A673 (cell line): Measurements from ENCODE around the gene UBL7. TPM values are rescaled to one million over a fixed set of nuclear protein-coding genes. Genes with fewer than 3 reads are reported as not detected.
"Not testable (repeated sequence)": the region's sequence is repeated elsewhere in the genome, so short reads cannot be mapped to it uniquely, and the experiment has no call there.

Experiments
- BruUV-seq: library from RNA; stranded (reverse); fragments of 400-500 nt; replicated peaks from 2 replicates; lab custom pipeline; 2021; lab: Mats Ljungman, UMichigan
- CTCF ChIA-PET: fragments of 300-600 bp; sonication (Branson Sonifier 250); formaldehyde crosslinking; loops from one replicate; lab custom pipeline; 2022; ENCODE audit warnings: antibody characterized with exemption; lab: Charles Lee
- POLR2A ChIA-PET: fragments of 300-600 bp; sonication (Branson Sonifier 250); formaldehyde crosslinking; loops from one replicate; lab custom pipeline; 2022; ENCODE audit warnings: antibody characterized with exemption; ENCODE audit not compliant: low non-redundant PET; lab: Charles Lee
- DNase-seq: peaks from one replicate; pipeline ENCODE4 v3.0.0-alpha.2; 2015; ENCODE audit warnings: low spot score
- H3K27ac ChIP-seq: fragments of 200-600 bp; sonication (generic); 2 replicates; pipeline ENCODE4 v1.5.1; 2016; ENCODE audit warnings: mixed run types, low read depth, mild to moderate bottlenecking, mixed read lengths, antibody characterized with exemption, low read length; ENCODE audit not compliant: poor library complexity, severe bottlenecking
- H3K27me3 ChIP-seq: fragments of 200-600 bp; sonication (generic); replicated peaks from 2 replicates; pipeline ENCODE4 v1.6.1; 2017; ENCODE audit warnings: mixed run types, low read depth, mild to moderate bottlenecking, mixed read lengths, antibody characterized with exemption, low read length; ENCODE audit not compliant: insufficient read depth, poor library complexity
- H3K36me3 ChIP-seq: fragments of 200-600 bp; sonication (generic); 2 replicates; pipeline ENCODE4 v1.6.1; 2016; ENCODE audit warnings: mixed run types, mild to moderate bottlenecking, mixed read lengths, antibody characterized with exemption, low read length; ENCODE audit not compliant: insufficient read depth, poor library complexity, severe bottlenecking
- H3K4me1 ChIP-seq: fragments of 200-600 bp; sonication (generic); 2 replicates; pipeline ENCODE4 v1.6.1; 2017; ENCODE audit warnings: mixed run types, mild to moderate bottlenecking, mixed read lengths, antibody characterized with exemption, low read length; ENCODE audit not compliant: insufficient read depth, poor library complexity, severe bottlenecking
- H3K4me3 ChIP-seq: fragments of 200-600 bp; sonication (generic); 2 replicates; pipeline ENCODE4 v1.5.1; 2016; ENCODE audit warnings: low read depth, mixed run types, mild to moderate bottlenecking, mixed read lengths, low read length; ENCODE audit not compliant: poor library complexity, severe bottlenecking
- H3K9me3 ChIP-seq: fragments of 200-600 bp; sonication (generic); 2 replicates; pipeline ENCODE4 v1.6.1; 2016; ENCODE audit warnings: mixed run types, low read depth, mild to moderate bottlenecking, mixed read lengths, antibody characterized with exemption, low read length; ENCODE audit not compliant: poor library complexity, severe bottlenecking
- EZH2 ChIP-seq: fragments of 200-600 bp; sonication (generic); IDR thresholded peaks from 2 replicates; pipeline ENCODE4 v1.6.1; 2017; ENCODE audit warnings: borderline replicate concordance, low read depth, mild to moderate bottlenecking, mixed read lengths, antibody characterized with exemption, low read length; ENCODE audit not compliant: poor library complexity, severe bottlenecking
- intact Hi-C: fragments of 100-400 bp; cut with micrococcal nuclease; formaldehyde crosslinking; loops from one replicate; pipeline ENCODE4 v1.10.0; 2022; ENCODE audit not compliant: unreplicated experiment
- total RNA-seq: library from RNA; stranded (reverse); gene quantifications from 2 replicates; pipeline ENCODE4 v1.2.3, GENCODE V29; 2021
- TF ChIP-seq, protein P1 (sequence below): fragments of 300-800, 200-600 bp; sonication (generic); conservative IDR thresholded peaks from 2 replicates; pipeline ENCODE4 v1.5.1; 2017; ENCODE audit warnings: low read depth, mild to moderate bottlenecking, antibody characterized with exemption, low read length, moderate library complexity, mixed read lengths

UBL7 gene
- total RNA-seq, 1 experiment from 2014 or later = 72.5 TPM

- Histone ChIP-seq H3K4me1 (no peaks in the 10 kb centered on the region), H3K4me3 (no peak overlapping the region), H3K27ac (no peak overlapping the region), H3K36me3 (no peaks in the 10 kb centered on the region), H3K9me3 (no peaks in the 10 kb centered on the region), H3K27me3 (no peaks in the 10 kb centered on the region)
- CTCF ChIA-PET = interaction anchor here (0.6 to 1.1 kb wide), 3 partner anchors 104 to 125 kb away, joined by 3 to 7 read pairs (median 7); no protein-coding TSS in a partner anchor
- TF ChIP-seq, protein P1, sequence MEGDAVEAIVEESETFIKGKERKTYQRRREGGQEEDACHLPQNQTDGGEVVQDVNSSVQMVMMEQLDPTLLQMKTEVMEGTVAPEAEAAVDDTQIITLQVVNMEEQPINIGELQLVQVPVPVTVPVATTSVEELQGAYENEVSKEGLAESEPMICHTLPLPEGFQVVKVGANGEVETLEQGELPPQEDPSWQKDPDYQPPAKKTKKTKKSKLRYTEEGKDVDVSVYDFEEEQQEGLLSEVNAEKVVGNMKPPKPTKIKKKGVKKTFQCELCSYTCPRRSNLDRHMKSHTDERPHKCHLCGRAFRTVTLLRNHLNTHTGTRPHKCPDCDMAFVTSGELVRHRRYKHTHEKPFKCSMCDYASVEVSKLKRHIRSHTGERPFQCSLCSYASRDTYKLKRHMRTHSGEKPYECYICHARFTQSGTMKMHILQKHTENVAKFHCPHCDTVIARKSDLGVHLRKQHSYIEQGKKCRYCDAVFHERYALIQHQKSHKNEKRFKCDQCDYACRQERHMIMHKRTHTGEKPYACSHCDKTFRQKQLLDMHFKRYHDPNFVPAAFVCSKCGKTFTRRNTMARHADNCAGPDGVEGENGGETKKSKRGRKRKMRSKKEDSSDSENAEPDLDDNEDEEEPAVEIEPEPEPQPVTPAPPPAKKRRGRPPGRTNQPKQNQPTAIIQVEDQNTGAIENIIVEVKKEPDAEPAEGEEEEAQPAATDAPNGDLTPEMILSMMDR = peak; percentile 77
- TF ChIP-seq EZH2 = no peak
- DNase-seq = peak; percentile 64
- BruUV-seq = no TSS peak
- POLR2A ChIA-PET = no interaction called here
- intact Hi-C loops = loop anchor here (2.0 kb wide), 1 partner anchor 115 kb away; no protein-coding TSS in a partner anchor
Observed at GRCh38 chr15:74489518-74490338, 28.8 kb upstream of the UBL7 start.

DNA sequence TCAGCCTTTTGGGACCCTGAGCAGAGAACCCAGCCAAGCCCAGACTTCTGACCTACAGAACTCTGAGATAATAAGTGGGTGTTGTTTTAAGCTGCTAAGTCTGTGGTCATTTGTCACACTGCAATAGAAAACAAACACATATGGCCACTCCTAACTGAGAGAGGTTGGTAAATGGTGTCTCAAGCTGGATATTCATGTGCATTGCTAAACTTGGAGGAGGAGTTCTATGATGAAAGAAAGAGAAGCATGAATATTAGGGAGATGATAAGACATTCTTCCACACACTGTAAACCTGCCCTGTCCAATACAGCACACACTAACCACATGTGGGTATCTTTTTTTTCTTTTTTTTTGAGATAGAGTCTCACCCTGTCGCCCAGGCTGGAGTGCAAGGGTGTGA is 27.8 kb upstream of the UBL7 start:
- no peak overlapping the region for H3K4me3 ChIP-seq
- H3K4me1 ChIP-seq = no peaks in the 10 kb centered on the region
- DNase-seq = no peak
- no peak for TF ChIP-seq EZH2
- TF ChIP-seq, protein P1 = no peak
- intact Hi-C loops = loop anchor here (2.0 kb wide), 1 partner anchor 114 kb away; no protein-coding TSS in a partner anchor
- ChIA-PET POLR2A (no interaction called here), CTCF (interaction anchor here (1.1 kb wide), 1 partner anchor 103 kb away, joined by 3 read pairs; no protein-coding TSS in a partner anchor)
- BruUV-seq = no TSS peak
- no peaks in the 10 kb centered on the region for H3K9me3 ChIP-seq
- H3K36me3 ChIP-seq = no peaks in the 10 kb centered on the region
- no peak overlapping the region for H3K27ac ChIP-seq
- no peaks in the 10 kb centered on the region for H3K27me3 ChIP-seq

- Histone ChIP-seq H3K4me1 (no peaks in the 10 kb centered on the region), H3K27ac (no peak overlapping the region), H3K4me3 (no peak overlapping the region), H3K27me3 (no peaks in the 10 kb centered on the region), H3K36me3 (no peaks in the 10 kb centered on the region), H3K9me3 (no peaks in the 10 kb centered on the region)
- intact Hi-C loops = no loop called here
- ChIA-PET POLR2A (no interaction called here), CTCF (no interaction called here)
- no peak for DNase-seq
- TF ChIP-seq, protein P1 = no peak
- TF ChIP-seq EZH2 = no peak
- no TSS peak for BruUV-seq
Observed at GRCh38 chr15:74482661-74483060, 21.7 kb upstream of the UBL7 start.

- H3K36me3 ChIP-seq, CTCF ChIA-PET, H3K27ac ChIP-seq, H3K4me1 ChIP-seq, intact Hi-C loops, POLR2A ChIA-PET, H3K4me3 ChIP-seq, H3K27me3 ChIP-seq, DNase-seq, H3K9me3 ChIP-seq, BruUV-seq: not testable (repeated sequence)
Observed at GRCh38 chr15:74480364-74480763, 19.4 kb upstream of the UBL7 start.

DNA sequence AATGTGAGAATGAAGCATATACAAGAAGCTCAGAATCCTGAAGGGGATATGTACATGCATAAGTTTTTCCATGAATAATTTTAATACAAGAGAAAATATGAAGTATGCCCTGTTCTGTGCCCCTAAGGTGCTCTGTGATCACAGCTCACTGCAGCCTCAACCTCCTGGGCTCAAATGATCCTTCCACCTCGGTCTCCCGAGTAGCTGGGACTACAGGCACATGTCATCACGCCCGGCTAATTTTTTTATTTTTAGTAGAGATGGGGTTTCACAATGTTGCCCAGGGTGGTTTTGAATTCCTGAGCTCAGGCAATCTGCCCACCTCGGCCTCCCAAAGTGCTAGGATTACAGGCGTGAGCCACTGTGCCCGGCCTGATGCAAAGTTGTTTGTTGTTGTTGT is 10.7 kb upstream of the UBL7 start:
- H3K4me1 ChIP-seq, H3K27ac ChIP-seq, POLR2A ChIA-PET, H3K27me3 ChIP-seq, H3K36me3 ChIP-seq, intact Hi-C loops, DNase-seq, H3K9me3 ChIP-seq, H3K4me3 ChIP-seq, BruUV-seq: not testable (repeated sequence)
- CTCF ChIA-PET = interaction anchor here (0.7 kb wide), 1 partner anchor 611 kb away, joined by 9 read pairs; no protein-coding TSS in a partner anchor
